Coronary artery (tissue), 2 donors: Measurements from ENCODE around the gene CDT1.

Experiments used
- DNase-seq: peaks from one replicate; pipeline ENCODE4 v3.0.0-alpha.2; 2017; ENCODE audit warnings: low spot score
- H3K27ac ChIP-seq, 2 donors: fragments of 200-600 bp; sonication (generic); one replicate each; pipeline ENCODE4 v1.5.1; 2016 to 2019
- H3K4me3 ChIP-seq: fragments of 200-600 bp; sonication (generic); 2 replicates; pipeline ENCODE4 v1.5.1; 2016; ENCODE audit warnings: mild to moderate bottlenecking, moderate library complexity
- CTCF ChIP-seq: fragments of 200-600 bp; sonication (generic); IDR thresholded peaks from one replicate; pipeline ENCODE4 v1.5.1; 2019; ENCODE audit warnings: antibody characterized with exemption

CDT1 gene

DNA sequence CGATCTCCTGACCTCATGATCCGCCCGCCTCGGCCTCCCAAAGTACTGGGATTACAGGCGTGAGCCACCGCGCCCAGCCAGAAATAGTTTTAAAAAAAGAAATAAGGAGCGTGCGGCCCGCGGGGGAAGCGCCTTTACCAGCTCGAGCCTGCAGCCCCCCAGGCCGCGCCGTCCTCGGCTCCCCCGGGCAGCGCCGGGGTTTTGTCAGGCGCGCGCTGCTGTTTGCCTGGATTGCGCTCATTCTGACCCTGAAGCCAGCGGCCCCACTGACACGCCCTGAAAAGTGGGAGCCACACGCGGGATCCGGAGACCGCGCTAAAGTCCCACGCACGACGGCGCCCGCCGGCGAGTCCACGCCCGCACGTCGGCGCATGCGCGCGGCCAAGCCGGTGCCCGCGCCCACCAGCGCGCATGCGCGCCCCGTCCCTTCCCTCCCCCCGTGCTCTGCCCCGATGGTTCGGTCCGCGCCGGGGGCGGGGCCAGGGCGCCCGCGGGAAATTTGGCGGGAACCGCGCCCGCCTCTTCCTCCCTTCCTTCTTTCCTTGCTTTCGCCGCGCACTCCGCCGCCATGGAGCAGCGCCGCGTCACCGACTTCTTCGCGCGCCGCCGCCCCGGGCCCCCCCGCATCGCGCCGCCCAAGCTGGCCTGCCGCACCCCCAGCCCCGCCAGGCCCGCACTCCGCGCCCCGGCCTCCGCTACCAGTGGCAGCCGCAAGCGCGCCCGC is at the start of gene CDT1:
TSS of gene CDT1 (plus strand) at position 526 of the 724 bp plus-strand sequence. CDS start at position 569, 43 bp downstream.
- no peak for DNase-seq
- TF ChIP-seq CTCF = no peak
- Histone ChIP-seq H3K4me3 (peak within 1 kb of the TSS; percentile 67), H3K27ac (peak within 1 kb of the TSS in 1 of 2 donors; percentile 60)

DNA sequence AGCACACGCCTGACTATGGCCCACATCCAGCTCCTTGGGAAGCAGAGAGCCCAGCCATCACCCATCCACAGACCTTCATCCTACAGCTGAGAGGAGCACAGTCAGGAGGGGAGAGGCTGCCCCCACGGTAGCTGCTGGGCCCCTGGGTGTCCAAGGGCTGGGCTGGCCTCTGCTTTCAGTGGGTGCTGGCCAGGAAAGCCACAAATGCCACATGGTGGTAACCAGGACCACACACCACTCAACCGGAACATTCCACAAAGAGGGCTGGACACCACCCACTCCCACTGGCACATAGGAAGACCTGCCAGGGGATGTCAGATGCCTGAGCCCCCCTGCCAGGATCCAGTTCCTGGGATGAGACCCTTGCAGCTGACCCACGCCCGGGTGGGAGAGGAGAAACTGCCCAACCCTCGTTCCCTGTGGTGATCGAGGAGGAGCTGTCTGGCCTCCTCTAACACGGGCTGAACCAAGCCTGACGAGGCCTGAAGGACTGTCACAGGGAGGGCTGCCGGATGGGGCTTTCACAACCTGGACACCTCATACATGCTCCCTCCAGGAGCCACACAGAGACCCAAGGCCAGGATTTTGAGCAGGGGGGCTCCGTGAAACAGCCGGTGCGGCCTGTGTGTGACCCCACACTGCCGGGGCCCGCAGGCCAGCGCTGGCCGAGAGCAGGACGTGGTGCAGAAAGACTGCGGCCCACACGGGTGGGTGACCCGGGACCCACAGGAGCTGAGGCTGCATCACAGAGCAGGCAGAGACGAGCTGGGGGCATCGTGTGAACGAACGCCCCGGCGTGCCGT is 49.3 kb upstream of the CDT1 start:
- no peak overlapping the region for H3K27ac ChIP-seq
- no peak for TF ChIP-seq CTCF
- no peak overlapping the region for H3K4me3 ChIP-seq
- no peak for DNase-seq

DNA sequence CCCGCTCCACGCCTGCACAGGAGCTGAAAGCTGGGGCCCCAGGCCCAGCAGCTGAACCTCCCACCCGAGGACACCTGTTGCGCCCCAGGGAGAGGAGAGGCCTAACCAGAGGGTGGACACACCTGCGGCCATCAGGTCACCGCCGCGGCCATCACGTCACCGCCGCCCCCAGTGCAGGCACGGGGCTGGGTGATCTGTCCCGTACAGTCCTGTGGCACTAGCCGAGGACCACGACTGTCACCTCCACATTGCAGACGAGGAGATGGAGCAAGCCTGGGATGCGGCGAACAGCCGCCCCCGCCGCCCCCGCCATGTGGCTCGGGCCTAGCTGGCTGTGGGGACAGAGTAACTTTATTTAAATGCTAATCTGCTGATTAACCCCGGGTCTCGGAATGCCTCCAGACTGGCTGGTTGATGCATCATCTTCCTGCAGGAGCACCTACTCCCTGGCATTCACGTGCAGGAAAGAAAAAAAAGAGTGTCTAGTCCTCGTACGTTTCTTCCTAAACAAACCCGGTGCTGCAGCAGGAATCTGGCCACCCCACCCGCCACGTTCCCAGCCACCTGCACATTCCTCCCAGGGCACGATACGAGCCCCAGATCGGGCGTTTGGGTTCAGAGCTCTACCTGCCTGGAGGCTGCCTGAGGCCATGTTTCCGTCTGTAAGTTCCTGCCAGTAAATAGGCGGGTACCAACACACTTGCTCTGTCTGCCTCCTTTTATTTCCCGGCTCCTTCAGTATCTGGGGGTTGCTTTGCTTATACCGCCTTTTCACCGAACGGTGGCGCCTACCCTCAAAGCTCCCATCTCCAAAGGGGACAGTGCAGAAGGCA is 48.5 kb upstream of the CDT1 start:
- no peak for DNase-seq
- Histone ChIP-seq H3K27ac (no peak overlapping the region), H3K4me3 (no peak overlapping the region)
- TF ChIP-seq CTCF = no peak

GRCh38 chr16:88755745-88756443 is 47.7 kb upstream of the CDT1 start:
- H3K4me3 ChIP-seq = no peak overlapping the region
- no peak overlapping the region for H3K27ac ChIP-seq
- no peak for TF ChIP-seq CTCF
- no peak for DNase-seq

- no peak overlapping the region for H3K4me3 ChIP-seq
- H3K27ac ChIP-seq = no peak overlapping the region
- DNase-seq = no peak
- TF ChIP-seq CTCF = no peak
These were observed 45.2 kb upstream of the CDT1 start for GRCh38 chr16:88758227-88758943.

GRCh38 chr16:88758944-88759244 is 44.7 kb upstream of the CDT1 start:
- H3K27ac ChIP-seq = no peak overlapping the region
- no peak overlapping the region for H3K4me3 ChIP-seq
- TF ChIP-seq CTCF = no peak

More at GRCh38 chr16:88758944-88759244, 44.7 kb upstream of the CDT1 start:
- DNase-seq = no peak
